GM13976 (cell line): ENCODE measurements around the gene TMEM63A.
"Not testable (repeated sequence)": the region's sequence is repeated elsewhere in the genome, so short reads cannot be mapped to it uniquely, and the experiment has no call there.

Experiments used
- DNase-seq: peaks from one replicate; pipeline ENCODE4 v3.0.0; 2012; ENCODE audit warnings: low spot score
- CTCF ChIP-seq: IDR thresholded peaks from 2 replicates; pipeline ENCODE4 v1.5.1; 2012; ENCODE audit warnings: borderline replicate concordance, mild to moderate bottlenecking; ENCODE audit not compliant: insufficient read depth; ENCODE audit errors: extremely low read depth, missing control alignments, control extremely low read depth
- in situ Hi-C: fragments of 300-500 bp; cut with MboI; formaldehyde crosslinking; loops from one replicate; pipeline ENCODE4 v1.12.0; 2022; ENCODE audit warnings: low sequenced_read_pairs, mixed read lengths, inconsistent platforms; ENCODE audit not compliant: unreplicated experiment

TMEM63A gene

GRCh38 chr1:225890346-225891228 lies 8.4 kb upstream of the TMEM63A start:
- no peak for TF ChIP-seq CTCF
- in situ Hi-C loops, result no loop called here
- no peak for DNase-seq

- in situ Hi-C loops, result no loop called here
- no peak for DNase-seq
- TF ChIP-seq CTCF, result no peak
Observed at GRCh38 chr1:225889743-225890142, 7.6 kb upstream of the TMEM63A start.

GRCh38 chr1:225888898-225889601 lies 6.9 kb upstream of the TMEM63A start, which contains the start of gene LEFTY1:
TSS of gene LEFTY1 (minus strand) at chr1:225889146. CDS start at chr1:225889066, 80 bp downstream.
- in situ Hi-C loops, result no loop called here
- no peak for DNase-seq
- no peak for TF ChIP-seq CTCF

GRCh38 chr1:225888289-225888897 lies 6.2 kb upstream of the TMEM63A start:
- no peak for DNase-seq
- no peak for TF ChIP-seq CTCF
- in situ Hi-C loops, result no loop called here

- in situ Hi-C loops, DNase-seq: not testable (repeated sequence)
Observed at GRCh38 chr1:225887554-225888288, 5.5 kb upstream of the TMEM63A start.

GRCh38 chr1:225887030-225887314 lies 4.8 kb upstream of the TMEM63A start:
- no peak for TF ChIP-seq CTCF
- DNase-seq, result no peak
- in situ Hi-C loops, result no loop called here
